GM21390 (cell line): ENCODE results near the gene TMEM107.
"Not testable (repeated sequence)": the region's sequence is repeated elsewhere in the genome, so short reads cannot be mapped to it uniquely, and the experiment has no call there.

ENCODE experiments used
- ATAC-seq: cut with Tn5 transposase; IDR thresholded peaks from one replicate; pipeline ENCODE4 v1.9.1; 2021; ENCODE audit not compliant: unreplicated experiment

The TMEM107 gene

DNA sequence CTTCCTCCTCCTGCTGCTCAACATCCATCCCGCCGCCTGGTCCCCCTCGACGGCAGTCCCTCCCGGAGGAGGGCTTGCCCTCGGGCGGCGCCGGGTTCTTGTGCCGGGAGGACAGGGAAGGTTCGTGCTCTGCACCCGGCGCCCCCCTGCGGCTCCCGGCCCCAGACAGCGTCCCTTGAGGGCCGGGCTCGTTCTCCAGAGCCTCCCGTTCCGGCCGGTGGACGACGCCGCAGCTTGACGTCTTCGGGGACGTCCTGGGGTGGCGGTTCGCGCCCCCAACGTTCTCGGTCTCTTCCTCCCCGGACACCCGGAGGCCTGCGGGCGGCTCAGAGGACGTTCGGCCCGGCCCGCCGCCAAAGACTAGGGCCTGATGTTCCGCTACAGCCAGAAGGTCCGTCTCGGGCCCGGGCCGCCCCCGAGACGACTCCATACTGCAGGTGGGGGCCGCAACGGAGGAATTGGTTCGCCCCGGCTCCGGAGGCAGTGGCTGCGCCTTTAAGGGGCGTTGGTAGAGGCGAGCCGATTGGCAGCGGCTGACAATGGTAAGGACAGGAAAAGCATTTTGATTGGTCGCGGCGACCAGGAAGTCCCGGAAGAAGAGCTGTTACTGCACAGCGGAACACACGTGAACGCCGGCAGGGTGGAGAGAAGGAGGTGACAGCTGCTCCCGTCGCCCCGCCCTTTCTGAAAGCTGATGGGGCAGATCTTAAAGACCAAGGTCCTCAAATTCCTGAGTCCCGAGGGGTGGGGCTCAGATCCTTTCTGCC lies 13.7 kb upstream of the TMEM107 start, which contains the start of gene BORCS6:
BORCS6 (minus strand) TSS at position 470 of the 767 bp plus-strand sequence; CDS start at position 430, 40 bp downstream.
- ATAC-seq = peak; percentile 53

DNA sequence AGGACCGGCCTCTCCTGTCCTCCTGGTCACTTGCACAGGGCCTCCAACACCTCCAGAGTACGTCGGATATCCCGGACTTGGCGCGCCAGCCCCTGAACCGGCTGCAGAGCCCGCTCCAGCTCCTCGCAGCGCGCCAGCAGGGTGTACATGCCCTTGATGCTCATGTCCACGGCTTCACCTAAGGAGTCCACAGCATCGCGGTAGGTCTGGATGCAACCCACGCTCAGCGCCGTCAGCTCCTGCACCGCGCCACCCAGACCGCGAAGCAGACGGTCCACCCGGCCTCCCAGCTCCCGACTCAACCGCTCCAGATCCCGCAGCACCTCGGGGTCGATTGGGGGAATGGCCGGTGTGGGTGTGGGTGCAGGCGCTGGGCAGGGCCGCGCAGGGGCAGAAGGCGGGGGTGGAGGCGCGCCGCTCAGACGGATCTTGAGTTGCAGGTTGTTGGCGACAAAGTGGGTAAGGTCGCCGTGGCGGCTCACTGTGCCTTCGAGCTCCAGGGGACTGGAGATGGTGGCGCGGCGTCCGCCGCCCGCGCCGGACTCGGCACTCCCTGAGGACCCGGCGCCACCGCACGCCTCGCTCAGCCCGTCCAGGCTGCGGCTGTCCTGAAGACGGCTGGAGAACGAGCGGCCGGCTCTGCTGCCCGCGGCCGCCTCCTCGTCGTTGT lies 13.0 kb upstream of the TMEM107 start:
- ATAC-seq = peak; percentile 1

DNA sequence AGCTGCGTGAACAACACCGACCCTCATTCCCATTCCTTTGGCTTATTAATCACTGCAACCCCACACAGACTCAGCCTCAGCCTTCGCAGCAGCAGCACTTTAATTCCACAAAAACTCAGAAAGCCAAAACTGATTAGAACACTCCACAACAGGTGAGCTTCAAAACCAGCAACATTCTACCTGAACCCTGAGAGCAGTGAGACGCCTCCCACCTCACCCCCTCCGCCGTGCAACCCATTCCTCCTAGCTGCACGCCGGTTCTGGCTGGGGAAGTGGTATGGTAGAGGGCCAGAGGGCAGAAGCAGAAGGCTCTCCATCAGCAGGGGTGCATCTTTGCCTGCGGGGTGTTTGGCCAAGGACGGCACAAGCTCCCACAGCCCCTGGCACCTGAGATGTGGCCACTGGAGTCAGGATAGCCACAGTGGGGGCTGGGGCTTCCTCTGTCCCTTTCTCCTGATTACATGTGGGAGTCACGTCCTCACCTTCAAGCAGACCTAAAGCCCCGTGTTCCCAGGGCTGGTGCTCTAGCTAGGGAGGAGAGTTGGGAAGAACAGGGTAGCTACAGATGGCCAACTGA lies 12.2 kb upstream of the TMEM107 start:
- ATAC-seq = no peak

DNA sequence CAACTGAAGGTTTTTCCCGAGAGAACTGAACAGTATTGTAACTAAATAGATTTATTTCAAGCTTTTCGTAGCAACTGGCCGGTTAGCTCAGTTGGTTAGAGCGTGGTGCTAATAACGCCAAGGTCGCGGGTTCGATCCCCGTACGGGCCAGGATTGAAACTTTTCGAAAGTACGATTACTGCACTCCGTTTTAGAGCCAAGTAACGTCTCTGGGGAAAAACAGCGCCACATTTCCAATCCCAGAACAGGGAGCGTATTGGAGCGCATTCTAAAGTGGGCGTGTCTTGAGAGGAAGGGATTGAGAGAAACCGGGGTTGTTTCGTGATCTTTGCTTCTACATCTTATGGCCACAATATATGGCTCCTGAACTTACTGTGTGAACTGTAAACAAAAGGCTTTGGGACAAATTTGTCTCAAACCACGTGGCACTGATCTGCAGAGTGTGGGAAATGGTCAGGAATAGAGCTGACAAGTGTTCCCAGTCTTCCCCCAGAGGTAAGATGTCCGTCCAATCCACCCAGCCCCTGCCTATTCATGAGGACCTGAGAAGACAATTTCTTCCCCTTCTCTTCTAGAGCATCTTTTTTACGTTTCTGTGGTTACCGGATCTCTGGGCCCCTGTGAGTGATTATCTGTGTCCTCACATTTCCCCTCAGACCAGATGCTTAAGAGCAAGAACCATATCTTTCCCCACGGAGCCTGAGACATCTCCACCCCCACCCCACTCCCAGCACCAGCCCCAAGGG lies 11.5 kb upstream of the TMEM107 start:
- ATAC-seq = peak; percentile 22

DNA sequence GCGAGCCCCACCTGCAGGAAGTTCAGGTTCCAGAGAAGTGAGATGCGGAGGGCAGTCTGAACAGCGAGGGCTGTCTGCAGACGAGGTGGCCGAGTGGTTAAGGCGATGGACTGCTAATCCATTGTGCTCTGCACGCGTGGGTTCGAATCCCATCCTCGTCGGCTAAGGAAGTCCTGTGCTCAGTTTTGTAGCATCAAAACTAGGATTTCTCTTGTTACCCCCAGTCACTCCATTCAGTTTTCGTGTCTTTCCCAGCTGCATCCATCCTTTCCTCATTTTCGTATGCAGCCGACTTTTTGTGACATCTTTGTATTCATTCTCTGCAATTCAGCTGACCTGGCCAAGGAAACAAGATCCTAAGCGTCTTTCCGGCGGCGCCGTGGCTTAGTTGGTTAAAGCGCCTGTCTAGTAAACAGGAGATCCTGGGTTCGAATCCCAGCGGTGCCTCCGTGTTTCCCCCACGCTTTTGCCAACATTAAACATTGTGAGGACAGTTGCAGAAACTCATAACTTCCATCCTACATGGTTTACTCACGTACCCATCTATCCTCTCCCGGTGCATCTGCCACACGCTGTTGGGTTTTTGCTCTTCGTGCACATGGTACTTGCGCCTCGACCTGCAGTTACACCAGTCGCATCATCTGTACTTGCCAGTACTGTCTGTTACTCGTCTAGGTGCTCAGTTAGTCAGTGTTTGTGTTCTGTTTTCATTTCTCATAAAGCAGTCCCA lies 10.8 kb upstream of the TMEM107 start:
- peak; percentile 17 for ATAC-seq

DNA sequence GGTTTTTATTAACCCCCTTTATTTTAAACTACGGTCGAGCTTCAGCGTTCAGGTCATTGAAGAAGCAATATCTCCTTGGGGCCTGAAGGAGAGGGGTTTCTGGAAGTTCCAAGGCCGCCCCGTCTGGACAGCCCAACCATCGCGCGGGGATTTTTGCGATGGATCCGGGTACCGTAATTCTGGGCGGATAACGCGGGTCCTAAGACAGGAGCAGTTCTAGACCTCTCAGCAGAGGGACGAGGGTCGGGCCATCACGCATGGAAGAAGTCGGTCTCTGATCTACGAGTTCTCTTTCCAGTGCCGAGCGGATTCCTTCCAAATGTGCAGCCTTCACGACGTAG lies 10.2 kb upstream of the TMEM107 start:
- ATAC-seq = no peak

DNA sequence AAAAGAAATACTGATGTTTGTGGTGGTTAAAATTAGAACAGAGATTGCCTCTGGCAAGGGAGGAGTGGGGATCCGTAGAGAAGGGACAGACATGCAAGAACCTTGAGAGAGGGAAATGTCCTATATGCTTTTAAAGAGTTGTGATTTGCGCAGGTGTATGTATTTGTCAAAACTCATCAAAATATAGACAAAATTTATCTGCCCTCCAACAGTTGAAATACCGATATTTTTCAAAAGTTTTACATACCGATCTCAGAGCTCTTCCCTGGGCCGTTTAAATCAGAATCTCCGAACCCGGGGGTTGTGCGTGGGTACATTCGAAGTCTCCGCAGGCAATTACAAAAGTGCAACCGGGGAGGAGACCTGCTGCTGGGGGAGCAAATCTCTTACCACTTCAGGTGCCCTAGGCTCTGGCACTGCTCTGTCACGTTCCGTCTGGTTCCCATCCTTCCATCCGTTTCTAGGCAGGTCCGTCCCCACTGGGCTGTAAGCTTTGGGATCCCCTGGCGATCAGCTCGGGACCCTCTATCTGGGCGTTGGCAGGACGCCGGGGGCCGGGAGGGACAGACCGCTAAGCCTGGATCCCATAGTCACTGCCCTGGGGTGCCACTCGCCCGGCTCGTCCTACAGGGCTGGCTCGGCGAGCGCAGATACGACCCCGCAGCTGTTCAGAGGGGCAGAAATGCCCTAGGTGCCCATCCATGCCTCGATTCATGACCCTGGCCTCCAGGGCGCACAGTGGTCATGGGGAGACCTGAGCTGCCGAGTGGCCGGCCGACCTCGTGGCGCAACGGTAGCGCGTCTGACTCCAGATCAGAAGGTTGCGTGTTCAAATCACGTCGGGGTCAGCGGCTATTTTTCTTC lies 9.6 kb upstream of the TMEM107 start:
- no peak for ATAC-seq

DNA sequence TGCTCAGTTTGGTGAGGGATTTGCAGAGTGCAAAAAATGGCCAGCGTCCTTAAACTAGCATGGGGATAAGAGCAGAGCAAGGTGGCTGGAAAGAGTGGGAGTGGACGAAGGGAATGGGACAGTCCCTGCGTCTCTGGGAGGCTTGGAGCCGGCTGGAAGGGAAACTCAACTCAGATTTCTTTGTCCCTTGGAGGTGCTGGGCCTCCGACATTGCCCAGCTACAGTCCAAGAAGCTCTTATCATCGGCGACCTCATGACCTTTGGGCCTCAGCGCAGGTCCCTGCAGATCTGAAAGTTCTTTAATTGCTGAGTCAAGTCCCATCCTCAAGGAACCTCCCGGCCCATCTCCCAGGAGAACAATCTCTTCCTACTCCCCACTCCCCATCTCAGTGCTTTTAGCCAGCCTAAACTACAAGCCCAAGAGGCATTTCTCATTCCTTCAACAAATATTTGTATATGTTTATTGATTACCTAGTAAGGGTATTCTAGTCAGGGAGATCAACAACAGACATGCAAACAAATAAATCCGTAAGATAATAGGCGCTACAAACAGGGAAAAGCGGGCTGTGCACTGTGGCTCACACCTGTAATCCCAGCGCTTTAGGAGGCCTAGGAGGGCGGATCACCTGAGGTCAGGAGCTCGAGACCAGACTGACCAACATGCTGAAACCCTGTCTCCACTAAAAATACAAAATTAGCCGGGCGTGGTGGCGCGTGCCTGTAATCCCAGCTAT lies 985 bp upstream of the TMEM107 start:
- ATAC-seq = no peak

DNA sequence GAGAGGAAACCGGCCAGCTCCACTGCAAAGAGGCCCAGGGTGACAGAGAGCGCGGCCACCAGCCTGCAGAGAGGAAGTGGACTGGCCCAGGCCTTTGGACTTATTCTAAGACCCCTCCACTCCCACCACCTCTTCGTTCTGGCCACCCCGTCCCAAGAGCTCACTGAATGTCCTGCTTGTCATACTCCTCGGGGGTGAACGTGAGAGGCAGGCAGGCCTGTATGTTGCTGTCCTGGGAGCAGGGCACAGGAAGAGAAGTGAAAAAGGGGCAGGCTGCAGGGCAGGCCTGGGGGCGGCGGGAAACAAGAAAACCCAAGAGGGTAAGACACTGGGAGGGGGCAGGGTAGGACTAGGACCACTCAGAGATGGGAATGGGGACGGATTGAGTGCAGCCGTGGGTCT lies 384 bp downstream of the TMEM107 start:
- no peak for ATAC-seq

DNA sequence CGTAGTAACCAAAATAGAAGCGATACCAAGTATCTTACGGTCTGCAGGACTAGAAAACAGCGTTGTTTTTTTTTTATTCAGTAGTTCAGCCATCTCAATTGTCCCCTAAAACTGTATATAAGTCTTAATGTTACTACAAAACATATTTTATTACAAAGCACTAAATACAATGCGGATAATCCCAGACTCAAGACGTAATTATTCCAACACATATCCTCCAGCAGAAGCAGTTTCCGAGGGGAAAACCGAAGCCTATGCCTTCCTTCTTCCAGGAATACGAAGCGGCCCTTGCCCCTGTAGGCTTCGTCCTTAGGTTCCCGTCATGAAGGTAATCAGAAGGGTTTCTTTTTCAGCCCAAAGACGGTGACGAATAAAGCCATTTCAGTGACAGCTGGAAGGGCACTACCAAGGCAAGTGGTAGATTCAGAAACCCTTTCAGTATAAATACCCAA lies 2.3 kb downstream of the TMEM107 start:
- ATAC-seq = no peak

DNA sequence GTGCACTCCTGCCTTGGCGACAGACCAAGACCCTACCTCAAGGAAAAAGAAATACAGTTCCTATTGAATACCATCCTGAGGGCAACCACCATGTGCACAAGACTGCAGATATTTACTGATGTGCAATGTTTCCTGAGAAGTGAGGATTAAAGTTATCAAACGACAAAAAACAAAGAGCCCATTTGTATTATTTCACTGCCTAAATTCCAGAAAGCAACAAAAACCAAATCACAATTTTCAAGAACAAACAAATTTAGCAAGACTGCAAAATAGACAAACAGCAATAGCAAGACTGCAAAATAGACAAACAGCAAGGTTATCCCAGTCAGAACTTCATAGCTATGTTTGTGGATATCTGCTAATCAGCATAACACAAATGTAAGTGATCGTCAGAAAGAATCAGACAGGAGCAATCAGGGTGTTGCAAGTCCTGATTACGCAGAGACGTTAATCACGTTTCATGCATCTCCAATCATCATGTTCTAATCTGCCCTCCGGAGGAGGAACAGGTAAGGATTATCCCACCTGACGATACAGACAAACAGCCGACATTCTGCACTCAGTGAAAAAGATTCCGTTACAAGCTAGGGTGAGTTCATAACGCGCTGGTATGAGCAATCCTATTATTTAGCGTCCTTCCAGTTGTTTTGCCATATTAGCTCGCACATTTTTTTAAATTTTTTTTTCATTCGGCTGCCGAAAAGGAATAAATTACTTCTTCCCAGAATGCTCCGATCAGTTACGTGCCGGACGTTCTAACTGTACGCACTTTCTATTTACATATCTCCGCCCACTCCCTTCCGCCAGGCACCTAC lies 2.9 kb downstream of the TMEM107 start:
- ATAC-seq = peak; percentile 67

DNA sequence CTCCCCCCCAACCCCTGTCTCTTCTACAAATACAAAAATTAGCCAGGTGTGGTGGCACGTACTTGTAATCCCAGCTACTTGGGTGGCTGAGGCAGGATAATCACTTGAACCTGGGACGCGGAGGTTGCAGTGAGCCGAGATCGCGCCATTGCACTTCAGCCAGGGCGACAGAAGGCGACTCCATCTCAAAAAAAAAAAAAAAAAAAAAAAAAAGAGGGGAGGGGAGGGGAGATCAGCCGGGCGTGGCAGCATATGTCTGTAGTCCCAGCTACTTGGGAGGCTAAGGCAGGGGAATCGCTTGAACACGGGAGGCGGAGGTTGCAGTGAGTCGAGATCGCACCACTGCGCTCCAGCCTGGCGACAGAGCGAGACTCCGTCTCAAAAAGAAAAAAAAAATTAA lies 6.0 kb downstream of the TMEM107 start:
- ATAC-seq = not testable (repeated sequence)

DNA sequence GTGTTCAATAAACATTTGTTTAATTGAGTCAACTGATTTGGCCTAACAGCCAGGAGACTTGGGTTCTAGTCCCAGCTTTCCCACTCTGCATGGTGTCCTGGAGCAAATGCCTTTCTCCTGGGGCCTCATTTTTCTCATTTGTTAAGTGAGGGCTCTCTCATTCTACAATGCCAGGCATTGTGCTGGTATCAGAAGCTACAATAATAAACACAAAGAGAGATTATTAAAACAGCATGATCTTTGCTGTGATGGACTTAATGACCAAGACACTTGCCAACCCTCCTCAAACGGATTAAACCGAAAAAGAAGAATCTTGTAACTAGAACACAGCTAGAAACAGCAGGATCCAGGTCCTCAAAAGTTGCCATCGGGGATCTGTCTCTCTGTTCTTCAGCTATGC lies 8.7 kb downstream of the TMEM107 start:
- ATAC-seq = no peak

DNA sequence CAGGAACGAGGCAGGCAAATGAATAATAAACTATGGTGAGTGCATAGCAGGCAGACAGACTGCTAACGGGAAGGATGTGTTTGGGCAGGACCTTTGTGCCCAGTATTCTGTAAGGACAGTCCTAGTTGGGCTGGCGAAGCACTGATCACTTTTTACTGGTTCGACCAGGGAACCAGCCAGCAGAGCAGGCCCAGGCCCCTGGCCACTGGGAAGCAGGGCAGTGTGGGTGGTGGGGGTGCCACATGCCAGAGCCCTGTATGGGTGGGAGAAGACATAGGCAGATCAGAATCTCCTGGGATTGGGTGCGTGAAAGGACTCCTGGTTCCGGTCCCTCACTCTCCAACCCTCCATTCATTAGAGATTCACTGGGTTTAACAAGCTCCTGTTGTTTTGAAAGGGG lies 9.4 kb downstream of the TMEM107 start:
- ATAC-seq = no peak

DNA sequence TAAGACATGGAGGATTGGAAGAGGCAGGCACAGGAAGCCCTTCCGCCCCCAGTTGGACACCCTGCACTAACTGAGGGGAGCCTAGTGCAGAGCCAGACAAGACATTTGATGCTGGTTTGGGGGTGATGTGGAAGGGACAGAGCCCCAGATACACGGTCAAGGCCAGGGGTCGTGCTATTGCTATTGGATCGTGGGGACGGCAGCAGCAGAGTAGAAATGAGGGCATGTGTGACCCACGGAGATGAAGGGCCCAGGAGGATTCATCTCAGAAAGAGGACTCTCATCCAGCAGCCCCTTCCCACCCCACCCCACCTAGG lies 11.4 kb downstream of the TMEM107 start:
- no peak for ATAC-seq

DNA sequence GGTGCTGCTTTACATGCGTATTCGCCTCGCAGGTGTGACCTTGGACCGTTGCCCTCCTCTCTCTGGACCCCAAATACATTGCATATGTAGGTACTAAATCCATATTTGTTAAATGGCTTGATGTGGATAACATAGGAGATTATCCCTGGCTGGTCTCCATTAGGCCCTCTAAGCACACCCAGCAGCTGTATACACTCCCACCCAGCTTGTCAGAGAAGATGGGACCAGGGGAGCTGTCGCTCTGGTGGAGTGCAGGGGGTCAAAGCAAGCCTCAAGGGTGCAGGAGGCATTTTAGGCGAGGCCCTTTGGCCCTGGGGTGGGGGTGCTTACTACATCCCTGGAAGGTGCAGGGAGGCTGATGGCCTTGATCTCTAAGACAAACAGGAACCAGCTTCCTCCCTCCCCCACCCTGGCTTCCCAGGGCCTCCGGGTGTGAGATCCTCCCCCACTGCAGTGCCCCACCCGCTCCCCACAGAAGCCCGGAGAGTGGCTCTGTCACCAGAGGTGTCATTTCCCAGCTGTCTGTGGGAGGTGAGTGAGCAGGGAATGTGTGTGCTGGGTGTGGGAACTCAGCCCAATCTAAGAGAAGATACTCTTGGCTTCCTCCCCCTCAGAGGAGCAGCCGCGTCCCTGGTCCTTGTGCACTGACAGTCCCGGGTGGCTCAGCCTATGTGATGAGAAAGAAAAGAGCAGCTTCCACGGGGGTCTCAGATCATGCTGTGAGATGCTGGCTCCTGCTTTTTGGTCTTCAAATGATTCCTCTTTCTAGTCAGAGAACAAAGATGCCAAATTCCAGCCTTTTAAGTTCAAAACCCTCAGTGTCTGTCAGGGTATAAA lies 12.0 kb downstream of the TMEM107 start:
- no peak for ATAC-seq
